GM13976 (cell line): ENCODE data around the gene TRIM24.

Source experiments
- DNase-seq: peaks from one replicate; pipeline ENCODE4 v3.0.0; 2012; ENCODE audit warnings: low spot score
- in situ Hi-C: fragments of 300-500 bp; cut with MboI; formaldehyde crosslinking; loops from one replicate; pipeline ENCODE4 v1.12.0; 2022; ENCODE audit warnings: low sequenced_read_pairs, mixed read lengths, inconsistent platforms; ENCODE audit not compliant: unreplicated experiment
- TF ChIP-seq, protein P1 (sequence below): IDR thresholded peaks from 2 replicates; pipeline ENCODE4 v1.5.1; 2012; ENCODE audit warnings: borderline replicate concordance, mild to moderate bottlenecking; ENCODE audit not compliant: insufficient read depth; ENCODE audit errors: extremely low read depth, missing control alignments, control extremely low read depth

TRIM24 gene

DNA sequence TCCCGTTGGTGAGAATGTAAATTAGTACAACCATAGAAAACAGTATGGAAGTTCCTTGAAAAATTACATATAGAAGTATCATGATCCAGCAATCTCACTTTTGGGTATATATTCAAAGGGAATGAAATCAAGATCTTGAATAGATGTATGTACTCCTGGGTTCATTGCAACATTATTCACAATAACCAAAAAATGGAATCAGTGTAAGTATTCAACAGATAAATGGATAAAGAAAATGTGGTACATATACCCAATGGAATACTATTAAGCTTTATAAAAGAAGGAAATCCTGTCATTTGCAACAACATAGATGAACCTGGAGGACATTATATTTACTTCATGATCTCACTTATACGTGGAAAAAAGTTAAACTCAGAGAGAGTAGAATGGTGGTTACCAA, 86.8 kb downstream of the TRIM24 start:
- TF ChIP-seq, protein P1, sequence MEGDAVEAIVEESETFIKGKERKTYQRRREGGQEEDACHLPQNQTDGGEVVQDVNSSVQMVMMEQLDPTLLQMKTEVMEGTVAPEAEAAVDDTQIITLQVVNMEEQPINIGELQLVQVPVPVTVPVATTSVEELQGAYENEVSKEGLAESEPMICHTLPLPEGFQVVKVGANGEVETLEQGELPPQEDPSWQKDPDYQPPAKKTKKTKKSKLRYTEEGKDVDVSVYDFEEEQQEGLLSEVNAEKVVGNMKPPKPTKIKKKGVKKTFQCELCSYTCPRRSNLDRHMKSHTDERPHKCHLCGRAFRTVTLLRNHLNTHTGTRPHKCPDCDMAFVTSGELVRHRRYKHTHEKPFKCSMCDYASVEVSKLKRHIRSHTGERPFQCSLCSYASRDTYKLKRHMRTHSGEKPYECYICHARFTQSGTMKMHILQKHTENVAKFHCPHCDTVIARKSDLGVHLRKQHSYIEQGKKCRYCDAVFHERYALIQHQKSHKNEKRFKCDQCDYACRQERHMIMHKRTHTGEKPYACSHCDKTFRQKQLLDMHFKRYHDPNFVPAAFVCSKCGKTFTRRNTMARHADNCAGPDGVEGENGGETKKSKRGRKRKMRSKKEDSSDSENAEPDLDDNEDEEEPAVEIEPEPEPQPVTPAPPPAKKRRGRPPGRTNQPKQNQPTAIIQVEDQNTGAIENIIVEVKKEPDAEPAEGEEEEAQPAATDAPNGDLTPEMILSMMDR, result no peak
- in situ Hi-C loops, result no loop called here
- no peak for DNase-seq

DNA sequence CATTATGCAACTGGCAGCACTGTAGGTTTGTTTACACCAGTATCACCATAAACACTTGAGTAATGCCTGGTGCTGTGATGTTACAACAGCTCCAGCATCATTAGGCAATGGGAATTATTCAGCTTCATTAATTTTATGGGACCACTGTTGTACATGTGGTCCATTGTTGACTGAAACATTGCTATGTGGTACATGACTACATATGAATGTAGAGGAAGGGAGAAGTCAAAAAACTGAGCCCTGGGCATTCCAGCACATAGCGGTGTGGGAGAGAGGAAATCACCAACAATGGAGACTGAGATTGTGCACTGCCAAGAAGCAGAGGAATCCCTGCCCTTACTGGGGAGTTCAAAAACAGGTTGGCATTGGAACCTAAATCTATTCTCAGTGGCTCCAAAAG, 89.0 kb downstream of the TRIM24 start:
- DNase-seq, result no peak
- in situ Hi-C loops, result no loop called here
- TF ChIP-seq, protein P1, result no peak

DNA sequence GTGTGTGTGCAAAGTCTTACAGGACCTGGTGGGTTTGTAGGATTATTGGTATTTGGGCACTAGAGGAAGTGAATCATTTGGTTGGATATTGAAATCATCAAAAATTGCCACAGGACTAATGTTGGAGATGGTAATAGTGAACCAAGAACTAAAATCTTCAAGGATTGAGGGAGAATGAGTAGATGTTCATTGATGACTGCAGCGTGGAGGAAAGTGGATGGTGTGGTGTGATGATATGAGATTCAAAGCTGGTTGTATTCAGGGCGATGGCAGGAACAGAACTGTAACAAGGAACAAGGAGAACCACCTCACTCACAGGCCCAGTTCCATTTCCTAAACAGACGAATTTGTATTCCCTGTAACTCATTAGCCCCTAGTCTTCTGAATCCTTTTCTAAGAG, 90.3 kb downstream of the TRIM24 start:
- TF ChIP-seq, protein P1, result no peak

DNA sequence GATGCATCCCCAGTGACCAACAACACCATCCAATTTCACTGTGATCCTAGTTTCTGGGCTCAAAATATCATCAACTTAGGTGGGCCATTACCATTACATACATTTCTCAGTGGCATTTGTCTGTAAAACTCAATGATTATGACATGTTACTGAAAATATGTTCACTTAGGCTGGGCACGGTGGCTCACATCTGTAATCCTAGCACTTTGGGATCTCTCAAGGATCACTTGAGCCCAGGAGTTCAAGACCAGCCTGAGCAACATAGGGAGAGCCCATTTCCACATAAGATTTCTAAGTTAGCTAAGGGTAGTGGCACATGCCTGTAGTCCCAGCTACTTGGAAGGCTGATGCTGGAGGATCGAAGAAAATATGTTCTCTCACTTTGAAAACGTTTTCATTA, 91.0 kb downstream of the TRIM24 start:
- TF ChIP-seq, protein P1, result no peak
- in situ Hi-C loops, result no loop called here
- DNase-seq, result no peak

More for the DNA sequence above, 90.3 kb downstream of the TRIM24 start:
- in situ Hi-C loops, result no loop called here
- no peak for DNase-seq

DNA sequence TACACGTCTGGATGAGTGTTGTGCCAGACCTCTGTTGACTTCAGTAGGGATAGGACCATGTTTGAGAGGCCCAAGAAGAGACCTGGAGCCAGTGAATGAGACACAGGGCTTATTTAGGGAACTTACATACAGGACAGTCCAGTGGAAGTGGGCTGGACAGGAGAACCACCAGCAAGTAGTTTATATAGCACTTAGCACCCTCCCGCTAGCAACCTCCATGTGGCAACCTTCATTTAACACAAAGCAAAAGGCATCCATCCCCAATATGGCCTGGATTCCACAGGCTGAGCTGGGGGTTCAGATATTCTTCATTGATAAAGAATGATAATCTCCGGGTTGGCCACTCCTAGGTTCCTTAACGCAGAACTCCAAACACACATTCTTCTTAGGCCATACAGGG, 93.7 kb downstream of the TRIM24 start:
- DNase-seq, result no peak
- in situ Hi-C loops, result no loop called here
- TF ChIP-seq, protein P1, result no peak

DNA sequence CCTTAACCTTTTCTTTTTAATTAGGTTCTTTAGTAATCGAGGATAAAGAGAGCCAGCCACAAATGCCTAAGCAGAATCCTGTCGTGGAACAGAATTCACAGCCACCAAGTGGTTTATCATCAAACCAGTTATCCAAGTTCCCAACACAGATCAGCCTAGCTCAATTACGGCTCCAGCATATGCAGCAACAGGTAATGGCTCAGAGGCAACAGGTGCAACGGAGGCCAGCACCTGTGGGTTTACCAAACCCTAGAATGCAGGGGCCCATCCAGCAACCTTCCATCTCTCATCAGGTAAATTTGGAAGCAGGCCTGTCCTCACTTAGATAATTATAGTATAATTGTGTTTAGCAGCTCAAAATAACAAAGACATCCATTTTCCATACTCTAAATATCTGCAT, 94.6 kb downstream of the TRIM24 start:
- in situ Hi-C loops, result no loop called here
- TF ChIP-seq, protein P1, result no peak
- DNase-seq, result no peak

DNA sequence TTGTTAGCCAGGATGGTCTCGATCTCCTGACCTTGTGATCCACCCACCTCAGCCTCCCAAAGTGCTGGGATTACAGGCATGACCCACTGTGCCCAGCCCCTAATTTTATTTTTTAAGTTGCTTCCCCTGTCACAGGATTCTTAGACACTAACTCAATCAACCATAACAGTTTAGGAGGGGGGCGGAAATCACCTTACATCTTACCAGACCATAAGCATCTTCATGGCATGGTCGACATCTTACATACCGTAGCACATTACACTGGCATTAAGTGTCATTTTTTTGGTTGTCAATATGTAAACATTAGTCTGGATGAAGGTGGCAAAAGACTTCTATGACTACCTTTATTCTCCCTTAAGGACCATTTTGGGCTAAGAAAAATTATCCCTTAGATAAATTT, 95.6 kb downstream of the TRIM24 start:
- TF ChIP-seq, protein P1, result no peak
- DNase-seq, result no peak
- in situ Hi-C loops, result no loop called here
